ENCODE measurements around the gene UQCRQ. TPM values are rescaled to one million over a fixed set of nuclear protein-coding genes. Genes with fewer than 3 reads are reported as not detected.

UQCRQ gene
- total RNA-seq = 10 to 100 TPM; 55.3 to 84.4 TPM

GRCh38 chr5:132866342-132867045 is at the start of gene UQCRQ, which contains the start of gene GDF9:
UQCRQ (plus strand) TSS chr5:132866642; CDS start chr5:132866882, 240 bp downstream.
GDF9 (minus strand) TSS chr5:132866469; CDS start chr5:132864533, 1,936 bp downstream.
- H3K36me3 ChIP-seq (replicated peaks in 1 of 2; ENCODE audit: insufficient read depth in 1 of 2, low read depth in 2 of 2) = no peaks in the 10 kb centered on the region
- intact Hi-C loops (cut with DNase I) = no loop called here
- DNase-seq (peak; percentile 94 to 99 (median 95)), ATAC-seq (peak; percentile 99)
- H3K4me3 ChIP-seq = peak within 1 kb of the TSS; percentile 61 to 78
- H3K27ac ChIP-seq = peak within 1 kb of the TSS; percentile 91 to 96 (median 93)
- WGBS, 2 donors = 0 to 1% methylated on average over 35 to 55 of the region's 55 CpGs
- no peaks in the 10 kb centered on the region for H3K27me3 ChIP-seq
- H3K9me3 ChIP-seq = no peaks in the 10 kb centered on the region
- TF ChIP-seq CTCF (IDR thresholded peaks at IDR 0.05) (peak in 3 of 7 experiments; percentile 14 to 28 (median 16)), POLR2A (IDR thresholded peaks at IDR 0.05) (peak; percentile 91 to 99 (median 98))
- peaks cover 26% of the 10 kb centered on the region for H3K4me1 ChIP-seq

- intact Hi-C loops (cut with DNase I) = no loop called here
- no peak overlapping the region for H3K4me3 ChIP-seq
- H3K27ac ChIP-seq = no peak overlapping the region
- no peaks in the 10 kb centered on the region for H3K36me3 ChIP-seq (replicated peaks in 1 of 2; ENCODE audit: insufficient read depth in 1 of 2, low read depth in 2 of 2)
- no peaks in the 10 kb centered on the region for H3K27me3 ChIP-seq
- TF ChIP-seq CTCF (IDR thresholded peaks at IDR 0.05) (no peak), POLR2A (IDR thresholded peaks at IDR 0.05) (no peak)
- peaks cover 24% of the 10 kb centered on the region for H3K4me1 ChIP-seq
- no peak for ATAC-seq
- 0 to 13% methylated on average over 1 of the region's 1 CpG for WGBS, 2 donors
- DNase-seq = no peak
- no peaks in the 10 kb centered on the region for H3K9me3 ChIP-seq
Measured at GRCh38 chr5:132817011-132817410, 49.4 kb upstream of the UQCRQ start.

- Histone ChIP-seq H3K9me3 (no peaks in the 10 kb centered on the region), H3K4me1 (peaks cover 17% of the 10 kb centered on the region), H3K4me3 (no peak overlapping the region), H3K36me3 (replicated peaks in 1 of 2; ENCODE audit: insufficient read depth in 1 of 2, low read depth in 2 of 2) (no peaks in the 10 kb centered on the region), H3K27ac (no peak overlapping the region), H3K27me3 (no peaks in the 10 kb centered on the region)
- intact Hi-C loops (cut with DNase I) = no loop called here
- DNase-seq (no peak), ATAC-seq (no peak)
- no peak for TF ChIP-seq POLR2A (IDR thresholded peaks at IDR 0.05)
- no peak for TF ChIP-seq CTCF (IDR thresholded peaks at IDR 0.05)
- 41 to 63% methylated on average over 25 to 26 of the region's 26 CpGs for WGBS, 2 donors
Measured at GRCh38 chr5:132819468-132819867, 47.0 kb upstream of the UQCRQ start.

- intact Hi-C loops (cut with DNase I) = loop anchor here (5.0 kb wide), 1 partner anchor 68 kb away; no protein-coding TSS in a partner anchor
- whole genome bisulfite sequencing, 2 donors = 15 to 17% methylated on average over 14 to 15 of the region's 15 CpGs
- Histone ChIP-seq H3K4me1 (peaks cover 17% of the 10 kb centered on the region), H3K4me3 (no peak overlapping the region), H3K36me3 (replicated peaks in 1 of 2; ENCODE audit: insufficient read depth in 1 of 2, low read depth in 2 of 2) (no peaks in the 10 kb centered on the region), H3K27ac (no peak overlapping the region), H3K27me3 (no peaks in the 10 kb centered on the region), H3K9me3 (no peaks in the 10 kb centered on the region)
- ATAC-seq (peak; percentile 91), DNase-seq (peak; percentile 93 to 96 (median 94))
- TF ChIP-seq POLR2A (IDR thresholded peaks at IDR 0.05) (no peak), CTCF (IDR thresholded peaks at IDR 0.05) (peak; percentile 89 to 94 (median 91))
Measured at GRCh38 chr5:132820162-132820754, 46.2 kb upstream of the UQCRQ start.
